Activated naive CD8-positive, alpha-beta T cell (primary cell): ENCODE results near the gene SCEL.

Experiments
- H3K27ac Mint-ChIP-seq: one replicate; pipeline ENCODE4 v1.8.0; 2021; ENCODE audit warnings: mixed read lengths
- H3K27me3 Mint-ChIP-seq: one replicate; pipeline ENCODE4 v1.8.0; 2021; ENCODE audit warnings: mixed read lengths
- H3K36me3 Mint-ChIP-seq: one replicate; pipeline ENCODE4 v1.8.0; 2021; ENCODE audit warnings: mixed read lengths
- H3K4me1 Mint-ChIP-seq: one replicate; pipeline ENCODE4 v1.8.0; 2021; ENCODE audit warnings: low read depth, mixed read lengths
- H3K4me3 Mint-ChIP-seq: one replicate; pipeline ENCODE4 v1.8.0; 2021; ENCODE audit warnings: mild to moderate bottlenecking, mixed read lengths
- H3K9me3 Mint-ChIP-seq: one replicate; pipeline ENCODE4 v1.8.0; 2021; ENCODE audit warnings: low read depth, mixed read lengths

Gene SCEL

DNA sequence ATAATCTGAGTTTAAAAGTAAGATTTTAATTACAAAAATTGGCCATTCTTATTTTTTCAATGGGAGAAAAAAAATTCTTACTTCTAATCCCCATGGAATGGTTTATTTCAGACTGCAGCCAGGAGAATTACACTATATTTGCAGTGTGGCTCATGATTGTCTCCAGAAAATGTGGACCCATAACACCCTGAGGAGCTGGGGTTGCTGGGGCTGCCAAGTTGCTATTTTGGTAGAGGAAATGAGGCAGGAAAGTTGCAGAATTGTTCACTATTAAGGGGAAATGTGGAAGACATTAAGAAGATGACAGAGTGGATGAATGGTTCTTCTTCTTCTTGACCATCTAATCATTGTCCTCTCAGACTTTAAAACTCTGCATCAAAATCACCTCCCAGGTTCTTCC is 4.6 kb upstream of the SCEL start:
- H3K4me1 Mint-ChIP-seq, result no peaks in the 10 kb centered on the region
- no peaks in the 10 kb centered on the region for H3K36me3 Mint-ChIP-seq
- H3K27me3 Mint-ChIP-seq, result peaks cover 3% of the 10 kb centered on the region
- H3K9me3 Mint-ChIP-seq, result no peaks in the 10 kb centered on the region
- H3K4me3 Mint-ChIP-seq, result no peak overlapping the region
- no peak overlapping the region for H3K27ac Mint-ChIP-seq

GRCh38 chr13:77532983-77533382 is 2.5 kb upstream of the SCEL start:
- Mint-ChIP-seq H3K36me3 (no peaks in the 10 kb centered on the region), H3K4me1 (no peaks in the 10 kb centered on the region), H3K4me3 (no peak overlapping the region), H3K27ac (no peak overlapping the region), H3K9me3 (no peaks in the 10 kb centered on the region), H3K27me3 (peaks cover 6% of the 10 kb centered on the region)

DNA sequence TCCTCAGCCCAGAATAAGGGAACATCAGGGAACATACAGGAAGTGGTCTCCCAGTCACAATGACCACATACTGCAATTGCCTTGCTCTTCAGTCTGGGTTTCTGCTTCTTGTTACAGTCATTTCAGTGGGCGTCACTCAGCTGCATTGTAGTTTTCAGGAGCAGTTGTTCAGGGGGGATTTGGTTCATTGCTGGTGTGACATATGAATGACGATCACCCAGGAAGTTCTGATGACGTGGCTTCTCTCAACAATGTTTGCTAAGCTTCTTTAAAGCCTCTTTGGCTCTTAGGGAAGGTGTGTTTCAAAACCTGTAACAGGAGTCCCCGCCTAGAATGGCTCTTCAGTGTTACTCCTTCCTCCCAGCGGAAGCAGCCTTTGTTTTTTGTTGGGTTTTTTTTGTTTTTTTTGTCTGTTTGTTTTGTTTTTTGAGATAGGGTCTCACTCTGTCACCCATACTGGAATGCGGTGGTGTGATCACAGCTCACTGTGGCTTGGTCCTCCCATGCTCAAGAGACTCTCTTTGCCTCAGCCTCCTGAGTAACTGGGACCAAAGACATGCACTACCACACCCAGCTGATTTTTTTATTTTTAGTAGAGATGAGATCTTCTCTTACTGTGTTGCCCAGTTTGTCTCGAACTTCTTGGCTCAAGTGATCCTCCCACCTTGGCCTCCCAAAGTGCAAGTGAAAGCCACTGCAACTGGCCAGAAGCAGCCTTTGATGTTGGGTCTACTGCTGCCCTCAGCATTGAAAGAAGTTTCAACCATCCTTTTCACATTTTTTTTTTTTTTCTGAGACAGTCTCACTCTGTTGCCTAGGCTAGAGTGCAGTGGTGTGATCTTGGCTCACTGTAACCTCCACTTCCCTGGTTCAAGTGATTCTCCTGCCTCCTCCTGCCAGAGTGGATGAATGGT is 1.4 kb upstream of the SCEL start:
- no peaks in the 10 kb centered on the region for H3K9me3 Mint-ChIP-seq
- no peak overlapping the region for H3K27ac Mint-ChIP-seq
- H3K36me3 Mint-ChIP-seq, result no peaks in the 10 kb centered on the region

DNA sequence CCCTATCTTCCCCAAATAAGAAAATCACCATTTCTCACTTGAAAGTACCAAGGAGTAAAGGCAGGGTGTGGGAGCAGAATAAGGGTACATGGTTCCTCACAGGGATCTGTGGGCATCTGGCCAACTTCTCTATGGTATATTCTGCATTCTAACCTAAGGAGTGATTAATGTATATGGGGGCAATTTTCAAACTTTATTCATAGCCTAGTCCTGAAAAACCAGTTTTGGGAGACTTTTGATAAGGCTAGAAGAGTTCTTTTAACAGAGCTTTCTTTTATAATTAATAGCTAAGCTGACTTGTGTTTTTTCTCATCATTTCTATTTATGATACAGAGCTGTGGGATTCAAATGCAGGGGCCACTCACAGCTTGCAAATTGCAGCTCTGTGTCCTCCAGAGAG is 852 bp downstream of the SCEL start:
- Mint-ChIP-seq H3K9me3 (no peaks in the 10 kb centered on the region), H3K27ac (no peak overlapping the region), H3K4me1 (no peaks in the 10 kb centered on the region), H3K27me3 (peaks cover 16% of the 10 kb centered on the region), H3K36me3 (no peaks in the 10 kb centered on the region), H3K4me3 (no peak overlapping the region)

More for the DNA sequence above, 1.4 kb upstream of the SCEL start:
- peaks cover 8% of the 10 kb centered on the region for H3K27me3 Mint-ChIP-seq
- H3K4me1 Mint-ChIP-seq, result no peaks in the 10 kb centered on the region
- no peak overlapping the region for H3K4me3 Mint-ChIP-seq

- no peaks in the 10 kb centered on the region for H3K9me3 Mint-ChIP-seq
- H3K4me3 Mint-ChIP-seq, result no peak overlapping the region
- H3K27ac Mint-ChIP-seq, result no peak overlapping the region
- no peaks in the 10 kb centered on the region for H3K36me3 Mint-ChIP-seq
- peaks cover 16% of the 10 kb centered on the region for H3K27me3 Mint-ChIP-seq
- H3K4me1 Mint-ChIP-seq, result no peaks in the 10 kb centered on the region
These were observed 1.9 kb downstream of the SCEL start for GRCh38 chr13:77537289-77537919.

DNA sequence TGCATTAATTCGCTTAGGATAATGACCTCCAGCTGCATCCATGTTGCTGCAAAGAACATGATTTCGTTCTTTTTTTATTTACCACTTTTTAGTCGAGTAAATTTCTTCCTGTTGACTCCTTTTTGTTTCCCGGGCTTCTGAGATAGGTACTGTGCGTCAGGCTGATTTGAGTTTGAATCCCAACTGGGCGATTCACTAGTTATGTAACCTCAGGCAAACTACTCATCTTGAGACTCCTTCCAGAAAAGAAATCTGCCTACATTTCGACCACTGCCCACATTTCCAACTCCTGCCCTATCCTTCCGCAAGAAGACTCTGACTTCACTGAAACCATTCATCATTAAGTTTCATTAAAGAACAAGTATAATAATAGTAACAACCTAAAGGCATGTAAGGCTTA is 8.2 kb downstream of the SCEL start:
- Mint-ChIP-seq H3K4me1 (no peaks in the 10 kb centered on the region), H3K27ac (no peak overlapping the region), H3K9me3 (no peaks in the 10 kb centered on the region), H3K4me3 (no peak overlapping the region), H3K36me3 (no peaks in the 10 kb centered on the region), H3K27me3 (peaks cover 10% of the 10 kb centered on the region)

- H3K4me3 Mint-ChIP-seq, result no peak overlapping the region
- H3K9me3 Mint-ChIP-seq, result no peaks in the 10 kb centered on the region
- H3K4me1 Mint-ChIP-seq, result no peaks in the 10 kb centered on the region
- H3K36me3 Mint-ChIP-seq, result no peaks in the 10 kb centered on the region
- H3K27me3 Mint-ChIP-seq, result peaks cover 10% of the 10 kb centered on the region
- no peak overlapping the region for H3K27ac Mint-ChIP-seq
These were observed 8.8 kb downstream of the SCEL start for GRCh38 chr13:77544355-77544754.

GRCh38 chr13:77544758-77545338 is 9.3 kb downstream of the SCEL start:
- Mint-ChIP-seq H3K36me3 (no peaks in the 10 kb centered on the region), H3K4me1 (no peaks in the 10 kb centered on the region), H3K27ac (no peak overlapping the region), H3K27me3 (peaks cover 10% of the 10 kb centered on the region), H3K9me3 (no peaks in the 10 kb centered on the region), H3K4me3 (no peak overlapping the region)

- Mint-ChIP-seq H3K9me3 (no peaks in the 10 kb centered on the region), H3K27ac (no peak overlapping the region), H3K4me1 (no peaks in the 10 kb centered on the region), H3K36me3 (no peaks in the 10 kb centered on the region), H3K27me3 (peaks cover 2% of the 10 kb centered on the region), H3K4me3 (no peak overlapping the region)
These were observed 10.3 kb downstream of the SCEL start for GRCh38 chr13:77545626-77546412.

GRCh38 chr13:77548095-77548494 is 12.6 kb downstream of the SCEL start:
- Mint-ChIP-seq H3K9me3 (no peaks in the 10 kb centered on the region), H3K27me3 (peaks cover 2% of the 10 kb centered on the region), H3K4me3 (no peak overlapping the region), H3K4me1 (no peaks in the 10 kb centered on the region), H3K27ac (no peak overlapping the region), H3K36me3 (no peaks in the 10 kb centered on the region)

DNA sequence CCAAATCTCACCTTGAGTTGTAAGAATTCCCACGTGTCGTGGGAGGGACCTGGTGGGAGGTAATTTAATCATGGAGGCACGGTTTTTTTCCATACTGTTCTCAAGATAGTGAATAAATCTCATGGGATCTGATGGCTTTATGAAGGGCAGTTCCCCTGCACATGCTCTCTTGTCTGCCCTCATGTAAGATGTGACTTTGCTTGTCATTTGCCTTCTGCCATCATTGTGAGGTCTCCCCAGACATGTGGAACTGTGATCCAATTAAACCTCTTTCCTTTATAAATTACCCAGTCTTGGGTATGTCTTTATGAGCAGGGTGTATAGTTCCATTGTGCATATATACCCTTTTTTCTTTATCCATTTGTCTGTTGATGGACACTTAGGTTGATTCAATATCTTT is 13.1 kb downstream of the SCEL start:
- no peaks in the 10 kb centered on the region for H3K36me3 Mint-ChIP-seq
- H3K27me3 Mint-ChIP-seq, result peaks cover 2% of the 10 kb centered on the region
- no peak overlapping the region for H3K27ac Mint-ChIP-seq
- H3K9me3 Mint-ChIP-seq, result no peaks in the 10 kb centered on the region
- H3K4me3 Mint-ChIP-seq, result no peak overlapping the region
- no peaks in the 10 kb centered on the region for H3K4me1 Mint-ChIP-seq

DNA sequence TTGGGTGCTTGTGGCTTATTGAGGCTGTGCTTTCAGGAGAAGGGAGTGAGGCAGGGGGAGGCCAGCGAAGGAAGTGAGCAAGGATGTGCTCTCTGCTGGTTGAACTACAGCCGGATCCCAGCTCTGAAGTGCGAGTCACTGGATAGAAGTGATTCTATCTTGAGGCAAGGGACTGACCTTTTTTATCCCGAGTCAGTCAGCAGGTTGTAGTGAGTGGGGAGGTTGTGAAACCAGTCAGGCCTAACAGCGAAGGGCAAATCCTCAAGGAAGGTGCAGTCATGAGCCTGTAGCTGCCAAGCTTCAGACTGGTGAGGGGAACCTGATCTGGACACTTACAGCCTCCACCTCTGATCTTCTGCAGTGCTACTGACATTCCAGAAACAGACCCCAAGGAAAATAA is 18.6 kb downstream of the SCEL start:
- Mint-ChIP-seq H3K4me1 (peaks cover 11% of the 10 kb centered on the region), H3K27ac (no peak overlapping the region), H3K4me3 (no peak overlapping the region), H3K36me3 (no peaks in the 10 kb centered on the region), H3K27me3 (no peaks in the 10 kb centered on the region), H3K9me3 (no peaks in the 10 kb centered on the region)

DNA sequence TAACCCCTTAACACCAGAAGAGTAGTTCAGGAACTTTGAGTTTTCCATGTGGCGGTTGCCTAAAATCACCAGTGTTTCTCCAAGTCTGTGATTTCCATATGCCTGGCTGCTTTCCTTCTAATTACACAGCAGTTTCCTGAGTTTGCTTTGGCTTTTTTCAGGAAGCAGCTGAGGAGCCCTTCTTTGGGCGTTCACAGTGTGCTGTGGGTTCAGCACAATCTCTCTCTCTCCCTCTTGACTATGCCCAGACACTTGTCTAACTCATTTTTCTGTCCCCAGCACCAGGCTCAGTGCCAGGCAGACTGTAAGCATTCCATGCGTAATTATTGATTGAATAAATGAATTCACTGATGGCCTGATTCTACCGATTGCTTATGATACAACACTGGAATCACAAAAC is 19.7 kb downstream of the SCEL start:
- Mint-ChIP-seq H3K36me3 (no peaks in the 10 kb centered on the region), H3K4me1 (peaks cover 17% of the 10 kb centered on the region), H3K4me3 (no peak overlapping the region), H3K9me3 (no peaks in the 10 kb centered on the region), H3K27me3 (no peaks in the 10 kb centered on the region), H3K27ac (no peak overlapping the region)

- no peaks in the 10 kb centered on the region for H3K36me3 Mint-ChIP-seq
- no peaks in the 10 kb centered on the region for H3K9me3 Mint-ChIP-seq
- H3K4me1 Mint-ChIP-seq, result peaks cover 17% of the 10 kb centered on the region
- H3K4me3 Mint-ChIP-seq, result no peak overlapping the region
- no peaks in the 10 kb centered on the region for H3K27me3 Mint-ChIP-seq
- no peak overlapping the region for H3K27ac Mint-ChIP-seq
These were observed 22.5 kb downstream of the SCEL start for GRCh38 chr13:77558016-77558415.

DNA sequence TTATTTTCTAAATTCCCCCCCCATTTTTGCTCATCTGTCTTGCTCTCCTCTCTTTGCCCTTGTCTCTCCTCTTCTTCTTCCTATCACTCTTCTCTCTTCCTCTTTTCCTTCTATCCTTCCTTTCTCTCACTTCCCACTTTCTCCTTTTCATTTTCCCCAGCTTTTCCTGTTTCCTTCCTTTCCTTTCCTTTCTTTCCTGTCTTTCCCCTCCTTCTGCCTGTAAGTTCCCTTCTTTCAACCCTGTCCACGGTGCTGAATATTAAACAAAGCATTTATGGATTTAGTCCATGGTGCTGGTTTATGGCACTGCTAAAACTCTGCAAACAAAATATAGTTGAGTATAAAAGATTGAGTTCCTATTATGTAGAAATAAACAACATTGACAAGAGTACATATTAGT is 27.6 kb downstream of the SCEL start:
- Mint-ChIP-seq H3K27ac (no peak overlapping the region), H3K9me3 (no peaks in the 10 kb centered on the region), H3K36me3 (no peaks in the 10 kb centered on the region)

More for the DNA sequence above, 27.6 kb downstream of the SCEL start:
- Mint-ChIP-seq H3K27me3 (no peaks in the 10 kb centered on the region), H3K4me3 (no peak overlapping the region), H3K4me1 (peaks cover 14% of the 10 kb centered on the region)
